ENCODE measurements around the gene ADCY2. TPM values are rescaled to one million over a fixed set of nuclear protein-coding genes. Genes with fewer than 3 reads are reported as not detected.
A peak's percentile ranks its signal among the peaks of the same experiment; 100 is the strongest.

ADCY2 gene
- total RNA-seq, 6 experiments from 2014 or later: 0.93 TPM; not detected in 5

GRCh38 chr5:7474821-7475403 is 79.0 kb downstream of the ADCY2 start:
- DNase-seq: no peak
- 80% methylated on average over 11 of the region's 12 CpGs for WGBS (ENCODE audit: insufficient coverage, low coverage, low lambda C conversion rate, missing lambda C conversion rate)

GRCh38 chr5:7478459-7478858 is 82.5 kb downstream of the ADCY2 start:
- WGBS (ENCODE audit: insufficient coverage, low coverage, low lambda C conversion rate, missing lambda C conversion rate): 25% methylated on average over 1 of the region's 1 CpG
- no peak for DNase-seq
- H3K9me3 ChIP-seq: no peaks in the 10 kb centered on the region
- ATAC-seq: no peak
- no peak for TF ChIP-seq CTCF (IDR thresholded peaks at IDR 0.05)
- no peak for TF ChIP-seq POLR2A (IDR thresholded peaks at IDR 0.05)
- H3K27me3 ChIP-seq: no peaks in the 10 kb centered on the region
- H3K36me3 ChIP-seq: no peaks in the 10 kb centered on the region
- intact Hi-C loops (cut with DNase I): no loop called here
- no peaks in the 10 kb centered on the region for H3K4me1 ChIP-seq
- H3K27ac ChIP-seq: no peak overlapping the region
- H3K4me3 ChIP-seq: no peak overlapping the region

More at GRCh38 chr5:7474821-7475403, 79.0 kb downstream of the ADCY2 start:
- intact Hi-C loops (cut with DNase I): no loop called here
- Histone ChIP-seq H3K4me3 (no peak overlapping the region), H3K36me3 (no peaks in the 10 kb centered on the region), H3K27ac (no peak overlapping the region), H3K27me3 (no peaks in the 10 kb centered on the region), H3K4me1 (no peaks in the 10 kb centered on the region), H3K9me3 (no peaks in the 10 kb centered on the region)
- ATAC-seq: peak in 1 of 4 donors; percentile 19
- no peak for TF ChIP-seq CTCF (IDR thresholded peaks at IDR 0.05)
- TF ChIP-seq POLR2A (IDR thresholded peaks at IDR 0.05): no peak

DNA sequence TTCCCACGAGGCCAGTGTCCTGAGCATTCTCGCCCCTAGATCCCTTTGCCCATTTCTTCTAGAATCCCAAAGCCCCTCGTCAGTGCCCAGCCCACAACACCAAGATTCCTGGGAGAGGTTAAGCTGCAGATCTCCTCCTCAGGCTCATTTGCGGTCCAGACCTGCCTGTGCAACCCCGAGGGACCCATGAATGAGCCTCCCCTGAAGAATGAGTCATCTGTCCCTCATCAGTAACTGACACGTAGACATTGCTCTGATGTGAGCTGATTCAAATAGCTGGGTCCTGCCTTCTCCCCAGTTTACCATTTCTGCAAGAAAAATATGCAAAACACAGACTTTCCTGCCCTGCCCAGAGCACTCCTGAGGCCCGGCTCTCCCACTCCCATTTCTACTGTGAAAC is 92.8 kb downstream of the ADCY2 start:
- Histone ChIP-seq H3K36me3 (no peaks in the 10 kb centered on the region), H3K27me3 (no peaks in the 10 kb centered on the region), H3K4me3 (no peak overlapping the region), H3K4me1 (no peaks in the 10 kb centered on the region), H3K27ac (no peak overlapping the region), H3K9me3 (no peaks in the 10 kb centered on the region)
- ATAC-seq (no peak), DNase-seq (no peak)
- WGBS (ENCODE audit: insufficient coverage, low coverage, low lambda C conversion rate, missing lambda C conversion rate): 32% methylated on average over 6 of the region's 7 CpGs
- intact Hi-C loops (cut with DNase I): no loop called here
- no peak for TF ChIP-seq CTCF (IDR thresholded peaks at IDR 0.05)
- no peak for TF ChIP-seq POLR2A (IDR thresholded peaks at IDR 0.05)

DNA sequence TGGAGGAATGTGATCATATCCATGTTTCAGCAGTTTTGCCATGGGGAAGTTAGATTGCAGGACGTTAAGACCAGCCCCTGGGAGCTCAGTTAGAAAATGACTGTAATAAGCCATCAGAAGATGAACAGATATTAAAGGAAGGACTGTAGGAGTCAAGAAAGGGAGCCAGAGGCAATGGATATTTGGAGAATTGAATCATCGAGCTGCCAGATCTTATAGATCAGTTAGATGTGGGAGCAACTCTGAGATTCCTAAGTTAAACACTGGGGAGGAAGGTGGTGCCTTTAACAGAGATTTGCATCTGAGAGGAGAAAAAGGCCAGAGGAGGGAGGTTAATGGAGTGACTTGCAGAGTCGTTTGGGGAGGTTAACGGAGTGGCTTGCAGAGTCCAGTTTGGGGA is 96.4 kb downstream of the ADCY2 start:
- Histone ChIP-seq H3K4me3 (no peak overlapping the region), H3K27me3 (no peaks in the 10 kb centered on the region), H3K36me3 (no peaks in the 10 kb centered on the region), H3K9me3 (no peaks in the 10 kb centered on the region), H3K4me1 (no peaks in the 10 kb centered on the region), H3K27ac (no peak overlapping the region)
- ATAC-seq (no peak), DNase-seq (no peak)
- 24% methylated on average over 4 of the region's 4 CpGs for WGBS (ENCODE audit: insufficient coverage, low coverage, low lambda C conversion rate, missing lambda C conversion rate)
- intact Hi-C loops (cut with DNase I): no loop called here
- TF ChIP-seq CTCF (IDR thresholded peaks at IDR 0.05) (no peak), POLR2A (IDR thresholded peaks at IDR 0.05) (no peak)

DNA sequence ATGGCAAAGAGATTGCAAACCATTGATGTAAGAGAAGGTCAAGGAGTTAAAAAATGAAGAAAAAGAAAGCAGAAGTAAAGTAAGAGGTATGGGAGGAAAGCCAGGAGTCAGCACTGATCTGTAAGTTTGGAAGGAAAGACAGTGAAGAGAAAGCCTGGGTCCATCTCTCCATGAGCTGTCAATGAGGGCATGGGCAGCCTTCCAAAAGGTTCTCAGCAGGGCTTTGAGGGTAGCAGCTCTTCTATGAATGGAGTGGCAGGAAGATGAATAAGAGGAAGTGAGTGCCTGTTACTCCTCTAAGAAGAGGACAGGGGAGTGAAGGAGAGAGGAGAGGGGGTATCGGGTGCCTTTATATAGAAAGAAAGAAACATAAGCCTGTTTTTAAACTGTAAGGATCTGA is 97.1 kb downstream of the ADCY2 start:
- Histone ChIP-seq H3K4me1 (no peaks in the 10 kb centered on the region), H3K4me3 (no peak overlapping the region), H3K36me3 (no peaks in the 10 kb centered on the region), H3K27me3 (no peaks in the 10 kb centered on the region), H3K27ac (no peak overlapping the region), H3K9me3 (no peaks in the 10 kb centered on the region)
- DNase-seq: no peak
- intact Hi-C loops (cut with DNase I): no loop called here
- no peak for ATAC-seq
- TF ChIP-seq POLR2A (IDR thresholded peaks at IDR 0.05) (no peak), CTCF (IDR thresholded peaks at IDR 0.05) (no peak)
- 50% methylated on average over 1 of the region's 1 CpG for WGBS (ENCODE audit: insufficient coverage, low coverage, low lambda C conversion rate, missing lambda C conversion rate)

Measured in right lobe of liver (tissue), 6 donors.